ENCODE measurements around the gene IFNA13. TPM values are rescaled to one million over a fixed set of nuclear protein-coding genes. Genes with fewer than 3 reads are reported as not detected.

IFNA13 gene
- total RNA-seq, 1 donor from 2014 or later, result not detected

DNA sequence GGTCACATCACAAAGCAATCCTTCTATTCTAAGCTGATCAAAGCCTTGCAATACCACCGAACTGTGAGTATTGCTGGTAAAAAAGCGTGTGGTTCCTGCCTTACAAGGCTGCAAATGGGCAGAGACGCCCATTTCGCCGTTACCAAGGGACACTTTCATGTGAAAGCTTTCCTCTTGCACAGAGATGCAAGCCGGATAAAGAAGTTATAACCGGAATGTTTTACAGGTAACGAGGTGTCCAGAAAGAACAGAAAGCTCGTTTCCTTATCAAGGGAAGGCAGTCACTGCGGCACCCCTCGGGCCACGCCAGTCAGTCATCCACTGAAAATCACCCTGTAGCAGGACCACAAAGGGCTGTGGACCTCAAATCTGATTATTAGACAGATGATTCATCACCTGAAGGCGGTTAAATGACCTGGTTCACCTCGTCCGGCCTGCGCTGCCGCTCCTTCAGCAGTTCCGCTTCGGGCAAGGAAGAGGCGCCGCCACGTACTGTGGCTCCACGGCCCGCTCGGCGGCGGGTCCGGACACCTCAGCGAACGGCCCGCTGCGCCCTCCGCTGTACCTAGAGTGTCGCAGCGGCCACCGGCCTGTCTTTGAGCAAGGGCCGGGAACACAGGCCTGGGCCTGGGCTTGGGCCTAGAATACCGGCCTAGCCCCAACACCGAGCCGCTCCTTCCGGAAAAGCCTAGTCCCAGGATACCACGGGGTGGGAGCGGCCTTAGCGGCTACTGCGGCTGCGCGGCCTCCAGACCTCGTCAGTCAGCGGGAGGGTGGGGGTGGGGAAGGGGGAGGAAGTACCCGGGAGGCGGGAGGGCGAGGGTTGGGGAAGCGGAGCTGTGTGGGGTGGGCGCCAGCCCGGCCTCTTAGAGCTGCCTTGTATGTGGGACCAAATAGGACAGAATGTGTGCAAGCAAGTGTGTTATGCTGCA, 32.9 kb downstream of the IFNA13 start, which contains the start of gene KLHL9:
Gene KLHL9, minus strand, starts transcription at position 704 of the 932 bp plus-strand sequence. Its CDS starts 545 bp downstream, at position 159.
- TF ChIP-seq, protein P1, sequence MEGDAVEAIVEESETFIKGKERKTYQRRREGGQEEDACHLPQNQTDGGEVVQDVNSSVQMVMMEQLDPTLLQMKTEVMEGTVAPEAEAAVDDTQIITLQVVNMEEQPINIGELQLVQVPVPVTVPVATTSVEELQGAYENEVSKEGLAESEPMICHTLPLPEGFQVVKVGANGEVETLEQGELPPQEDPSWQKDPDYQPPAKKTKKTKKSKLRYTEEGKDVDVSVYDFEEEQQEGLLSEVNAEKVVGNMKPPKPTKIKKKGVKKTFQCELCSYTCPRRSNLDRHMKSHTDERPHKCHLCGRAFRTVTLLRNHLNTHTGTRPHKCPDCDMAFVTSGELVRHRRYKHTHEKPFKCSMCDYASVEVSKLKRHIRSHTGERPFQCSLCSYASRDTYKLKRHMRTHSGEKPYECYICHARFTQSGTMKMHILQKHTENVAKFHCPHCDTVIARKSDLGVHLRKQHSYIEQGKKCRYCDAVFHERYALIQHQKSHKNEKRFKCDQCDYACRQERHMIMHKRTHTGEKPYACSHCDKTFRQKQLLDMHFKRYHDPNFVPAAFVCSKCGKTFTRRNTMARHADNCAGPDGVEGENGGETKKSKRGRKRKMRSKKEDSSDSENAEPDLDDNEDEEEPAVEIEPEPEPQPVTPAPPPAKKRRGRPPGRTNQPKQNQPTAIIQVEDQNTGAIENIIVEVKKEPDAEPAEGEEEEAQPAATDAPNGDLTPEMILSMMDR (IDR thresholded peaks at IDR 0.05; ENCODE audit: unreplicated experiment), result no peak
- no peaks in the 10 kb centered on the region for H3K9me3 Mint-ChIP-seq (ENCODE audit: unreplicated experiment)
- peaks cover 13% of the 10 kb centered on the region for H3K36me3 Mint-ChIP-seq (ENCODE audit: low read depth, unreplicated experiment)
- peaks cover 1% of the 10 kb centered on the region for H3K27me3 Mint-ChIP-seq (ENCODE audit: unreplicated experiment)
- H3K4me3 Mint-ChIP-seq (ENCODE audit: unreplicated experiment), result peak within 1 kb of the TSS; percentile 94
- peak within 1 kb of the TSS; percentile 94 for H3K27ac Mint-ChIP-seq (ENCODE audit: unreplicated experiment)
- peak; percentile 87 for DNase-seq (ENCODE audit: low spot score)
- peaks cover 29% of the 10 kb centered on the region for H3K4me1 Mint-ChIP-seq (ENCODE audit: unreplicated experiment)

DNA sequence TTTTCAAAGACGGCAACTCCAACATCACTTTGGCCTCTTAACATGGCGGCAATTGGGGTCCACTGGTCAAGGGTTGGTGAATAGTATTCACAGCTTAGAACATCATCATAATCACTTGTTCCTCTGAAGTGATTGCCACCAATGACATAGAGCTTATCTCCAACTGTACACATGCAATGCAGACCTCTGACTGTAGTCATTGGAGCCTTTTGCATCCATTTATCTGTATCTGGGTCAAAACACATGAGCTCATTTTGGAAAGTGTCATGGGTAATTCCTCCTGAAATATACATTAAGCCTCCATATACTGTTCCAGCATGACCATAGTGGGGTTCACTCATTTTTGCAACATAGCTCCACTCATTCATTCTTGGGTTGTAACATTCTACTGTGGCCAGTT, 34.6 kb downstream of the IFNA13 start:
- Mint-ChIP-seq H3K4me3 (ENCODE audit: unreplicated experiment) (peak overlapping the region; percentile 94), H3K27me3 (ENCODE audit: unreplicated experiment) (peaks cover 1% of the 10 kb centered on the region), H3K27ac (ENCODE audit: unreplicated experiment) (no peak overlapping the region), H3K36me3 (ENCODE audit: low read depth, unreplicated experiment) (peaks cover 13% of the 10 kb centered on the region), H3K9me3 (ENCODE audit: unreplicated experiment) (no peaks in the 10 kb centered on the region), H3K4me1 (ENCODE audit: unreplicated experiment) (peaks cover 30% of the 10 kb centered on the region)
- no peak for DNase-seq (ENCODE audit: low spot score)
- TF ChIP-seq, protein P1 (IDR thresholded peaks at IDR 0.05; ENCODE audit: unreplicated experiment), result no peak

DNA sequence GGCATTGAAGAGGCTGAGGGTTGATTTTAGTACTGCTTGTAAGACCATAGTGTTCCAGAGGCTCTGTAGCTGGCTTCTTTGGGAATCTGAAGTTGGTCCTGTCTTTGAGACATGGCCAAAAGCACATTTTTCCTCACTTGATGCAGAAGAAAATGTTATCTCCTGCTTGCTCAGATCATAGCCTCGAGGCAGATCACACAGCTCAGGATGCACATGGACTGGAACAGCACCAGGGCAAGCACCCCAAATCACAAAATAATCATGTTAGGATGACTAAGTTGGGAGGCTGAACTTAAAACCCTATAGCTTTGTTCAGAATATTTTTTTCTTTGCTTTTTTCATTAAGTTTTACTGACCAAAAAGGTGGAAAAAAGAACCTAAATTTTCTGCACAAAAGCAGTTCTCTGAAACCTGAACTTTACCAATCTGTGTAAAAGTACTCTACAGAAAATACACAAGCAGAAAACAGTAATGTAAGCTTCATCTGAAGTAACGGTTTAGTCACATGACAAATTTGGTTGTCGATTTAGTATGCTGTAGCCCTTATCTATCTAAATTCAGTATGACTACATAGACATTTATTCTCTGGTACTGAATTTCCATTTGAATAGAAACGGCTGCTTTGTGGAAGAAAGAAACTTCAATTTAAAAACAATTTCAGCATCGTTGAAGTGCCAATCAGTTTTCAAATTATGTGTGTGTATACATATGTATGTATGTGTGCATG, 36.0 kb downstream of the IFNA13 start:
- peaks cover 30% of the 10 kb centered on the region for H3K4me1 Mint-ChIP-seq (ENCODE audit: unreplicated experiment)

GRCh38 chr9:21326526-21327139, 41.2 kb downstream of the IFNA13 start:
- no peak overlapping the region for H3K27ac Mint-ChIP-seq (ENCODE audit: unreplicated experiment)
- no peaks in the 10 kb centered on the region for H3K9me3 Mint-ChIP-seq (ENCODE audit: unreplicated experiment)
- H3K4me1 Mint-ChIP-seq (ENCODE audit: unreplicated experiment), result peaks cover 6% of the 10 kb centered on the region
- H3K27me3 Mint-ChIP-seq (ENCODE audit: unreplicated experiment), result no peaks in the 10 kb centered on the region
- peaks cover 8% of the 10 kb centered on the region for H3K36me3 Mint-ChIP-seq (ENCODE audit: low read depth, unreplicated experiment)
- DNase-seq (ENCODE audit: low spot score), result no peak
- H3K4me3 Mint-ChIP-seq (ENCODE audit: unreplicated experiment), result no peak overlapping the region
- TF ChIP-seq, protein P1 (IDR thresholded peaks at IDR 0.05; ENCODE audit: unreplicated experiment), result peak; percentile 65

More for the DNA sequence above, 36.0 kb downstream of the IFNA13 start:
- no peaks in the 10 kb centered on the region for H3K27me3 Mint-ChIP-seq (ENCODE audit: unreplicated experiment)
- no peak overlapping the region for H3K27ac Mint-ChIP-seq (ENCODE audit: unreplicated experiment)
- TF ChIP-seq, protein P1 (IDR thresholded peaks at IDR 0.05; ENCODE audit: unreplicated experiment), result no peak
- no peak for DNase-seq (ENCODE audit: low spot score)
- H3K36me3 Mint-ChIP-seq (ENCODE audit: low read depth, unreplicated experiment), result peaks cover 13% of the 10 kb centered on the region
- H3K4me3 Mint-ChIP-seq (ENCODE audit: unreplicated experiment), result no peak overlapping the region
- H3K9me3 Mint-ChIP-seq (ENCODE audit: unreplicated experiment), result no peaks in the 10 kb centered on the region
